ENCODE measurements around the gene ZNF408.
"Not testable (repeated sequence)": the region's sequence is repeated elsewhere in the genome, so short reads cannot be mapped to it uniquely, and the experiment has no call there.

ZNF408 gene

DNA sequence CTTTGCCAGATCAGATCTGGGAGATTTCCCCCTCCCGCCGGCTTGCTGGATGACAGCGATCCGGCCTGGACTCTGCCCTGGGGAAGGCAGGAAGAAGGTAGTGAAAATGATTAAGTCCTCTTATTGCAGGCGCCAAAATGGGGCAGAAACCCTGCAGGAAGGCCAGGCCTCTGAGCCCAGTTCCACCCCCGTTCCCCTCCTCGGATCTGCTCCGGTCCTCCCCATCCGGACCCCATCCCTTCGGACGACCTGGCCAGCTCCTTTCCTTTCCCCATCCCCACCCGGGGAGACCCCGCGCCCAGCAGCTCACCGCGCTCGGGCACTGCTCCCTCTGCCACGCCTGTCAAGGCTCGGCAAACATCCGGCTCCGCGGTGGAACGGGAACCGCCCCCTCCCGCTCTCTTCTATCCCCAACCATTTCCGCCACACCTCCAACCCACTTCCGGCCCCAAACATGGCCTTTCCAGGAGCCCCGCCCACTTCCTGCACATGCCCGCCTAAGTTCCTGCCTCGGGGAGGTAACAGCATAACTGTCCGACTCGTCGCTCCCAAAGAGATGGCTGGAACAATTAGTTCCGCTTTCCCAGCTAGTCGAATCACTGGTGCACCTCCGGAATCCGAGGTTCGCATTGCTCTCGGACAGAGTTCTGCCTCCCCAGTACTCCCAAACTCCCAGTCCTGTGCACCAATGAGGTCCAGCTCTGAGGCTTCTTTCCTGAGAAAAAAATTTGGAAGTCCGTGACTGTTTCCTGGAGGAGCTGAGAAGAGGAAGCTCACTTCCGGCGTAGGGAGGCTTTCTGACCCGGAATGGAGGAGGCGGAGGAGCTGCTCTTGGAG, at the start of gene ZNF408, which contains the start of gene ARHGAP1:
ZNF408 (plus strand) TSS at position 791 of the 837 bp plus-strand sequence; CDS start at position 808, 17 bp downstream.
ARHGAP1 (minus strand) TSS at position 379 of the 837 bp plus-strand sequence. CDS start 4,512 bp downstream, outside the sequence.
- peaks cover 37% of the 10 kb centered on the region for H3K4me1 Mint-ChIP-seq (ENCODE audit: low read depth)
- peaks cover 36% of the 10 kb centered on the region for H3K36me3 Mint-ChIP-seq (ENCODE audit: low read depth)
- no peaks in the 10 kb centered on the region for H3K27me3 Mint-ChIP-seq
- H3K27ac Mint-ChIP-seq = peak within 1 kb of the TSS; percentile 99
- H3K4me3 Mint-ChIP-seq = peak within 1 kb of the TSS; percentile 95
- H3K9me3 Mint-ChIP-seq = no peaks in the 10 kb centered on the region

- H3K4me3 Mint-ChIP-seq = no peak overlapping the region
- no peak overlapping the region for H3K27ac Mint-ChIP-seq
These were observed 45.2 kb upstream of the ZNF408 start for GRCh38 chr11:46655631-46656030.

DNA sequence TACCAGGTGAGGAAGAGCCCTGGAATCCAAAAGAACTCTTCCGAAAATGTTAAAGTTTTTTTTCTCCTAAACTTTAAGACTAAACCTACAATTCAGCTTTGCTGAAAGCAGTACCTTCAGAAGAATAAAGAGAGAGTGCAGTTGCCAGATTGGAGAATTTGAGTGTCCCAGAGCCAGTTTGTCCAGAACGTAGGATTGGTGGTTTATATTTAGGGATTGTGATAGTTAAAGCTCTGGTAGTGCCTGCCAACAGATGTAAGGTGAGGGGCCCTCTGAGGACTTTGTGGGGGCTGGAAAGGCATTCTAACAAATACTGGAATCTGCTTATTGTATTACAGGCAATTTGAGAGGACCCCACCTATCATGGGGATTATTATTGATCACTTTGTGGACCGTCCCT, 43.6 kb upstream of the ZNF408 start:
- H3K9me3 Mint-ChIP-seq = no peaks in the 10 kb centered on the region
- peaks cover 39% of the 10 kb centered on the region for H3K36me3 Mint-ChIP-seq (ENCODE audit: low read depth)
- no peak overlapping the region for H3K27ac Mint-ChIP-seq

More at GRCh38 chr11:46655631-46656030, 45.2 kb upstream of the ZNF408 start:
- peaks cover 44% of the 10 kb centered on the region for H3K36me3 Mint-ChIP-seq (ENCODE audit: low read depth)
- no peaks in the 10 kb centered on the region for H3K27me3 Mint-ChIP-seq
- no peaks in the 10 kb centered on the region for H3K9me3 Mint-ChIP-seq
- H3K4me1 Mint-ChIP-seq (ENCODE audit: low read depth) = no peaks in the 10 kb centered on the region

GRCh38 chr11:46658259-46658658, 42.6 kb upstream of the ZNF408 start:
- no peaks in the 10 kb centered on the region for H3K4me1 Mint-ChIP-seq (ENCODE audit: low read depth)
- H3K36me3 Mint-ChIP-seq (ENCODE audit: low read depth) = peaks cover 41% of the 10 kb centered on the region
- no peak overlapping the region for H3K4me3 Mint-ChIP-seq
- no peaks in the 10 kb centered on the region for H3K27me3 Mint-ChIP-seq
- H3K9me3 Mint-ChIP-seq = no peaks in the 10 kb centered on the region
- no peak overlapping the region for H3K27ac Mint-ChIP-seq

More for the DNA sequence above, 43.6 kb upstream of the ZNF408 start:
- H3K4me1 Mint-ChIP-seq (ENCODE audit: low read depth) = no peaks in the 10 kb centered on the region
- no peaks in the 10 kb centered on the region for H3K27me3 Mint-ChIP-seq
- H3K4me3 Mint-ChIP-seq = no peak overlapping the region

- Mint-ChIP-seq H3K27ac (no peak overlapping the region), H3K4me1 (ENCODE audit: low read depth) (no peaks in the 10 kb centered on the region), H3K9me3 (no peaks in the 10 kb centered on the region), H3K27me3 (no peaks in the 10 kb centered on the region), H3K4me3 (no peak overlapping the region), H3K36me3 (ENCODE audit: low read depth) (peaks cover 50% of the 10 kb centered on the region)
These were observed 40.9 kb upstream of the ZNF408 start for GRCh38 chr11:46659908-46660307.

DNA sequence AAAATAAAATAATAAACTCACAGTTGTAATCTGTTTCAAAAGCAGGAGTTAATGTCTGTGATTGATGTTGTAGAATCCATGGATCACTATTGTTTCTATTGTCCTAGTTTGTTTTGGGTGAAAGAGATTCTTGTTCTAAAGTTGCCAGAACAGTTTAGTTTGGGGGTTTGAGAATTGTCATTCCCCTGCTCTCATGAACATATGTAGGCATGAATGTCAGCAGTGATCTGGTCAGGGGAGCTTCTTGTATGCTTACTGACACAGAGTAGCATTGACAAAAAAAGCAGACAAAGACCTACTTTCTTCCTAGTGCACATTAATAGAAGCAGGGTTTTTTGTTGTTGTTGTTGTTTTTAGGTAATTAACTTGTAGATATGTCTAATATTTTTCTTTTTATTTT, 39.0 kb upstream of the ZNF408 start:
- Mint-ChIP-seq H3K36me3 (ENCODE audit: low read depth) (peaks cover 52% of the 10 kb centered on the region), H3K27me3 (no peaks in the 10 kb centered on the region), H3K9me3 (no peaks in the 10 kb centered on the region), H3K4me3 (no peak overlapping the region), H3K4me1 (ENCODE audit: low read depth) (no peaks in the 10 kb centered on the region), H3K27ac (no peak overlapping the region)

DNA sequence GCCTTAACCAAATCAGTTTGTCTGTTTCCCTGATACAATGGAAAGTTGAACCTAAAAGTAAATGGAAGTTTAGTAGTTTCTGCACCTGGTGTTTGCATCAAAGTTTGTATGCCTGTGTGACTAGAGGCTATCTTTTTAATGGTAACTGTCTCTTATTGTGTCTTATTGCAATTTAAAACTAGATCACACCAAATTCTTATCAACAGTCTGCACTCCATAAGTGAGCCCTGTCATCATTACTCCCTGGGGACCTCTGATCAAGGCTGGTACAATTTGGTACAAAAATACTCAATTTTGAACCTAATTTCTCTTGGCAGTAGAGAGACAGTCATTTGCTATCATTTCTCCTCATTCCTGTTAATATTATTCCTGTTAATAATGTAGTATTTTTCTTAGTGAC, 38.5 kb upstream of the ZNF408 start:
- Mint-ChIP-seq H3K27me3 (no peaks in the 10 kb centered on the region), H3K36me3 (ENCODE audit: low read depth) (peaks cover 51% of the 10 kb centered on the region), H3K4me1 (ENCODE audit: low read depth) (no peaks in the 10 kb centered on the region), H3K27ac (no peak overlapping the region), H3K9me3 (no peaks in the 10 kb centered on the region), H3K4me3 (no peak overlapping the region)

- no peaks in the 10 kb centered on the region for H3K27me3 Mint-ChIP-seq
- H3K27ac Mint-ChIP-seq = peak overlapping the region; percentile 36
- H3K36me3 Mint-ChIP-seq (ENCODE audit: low read depth) = peaks cover 50% of the 10 kb centered on the region
- H3K9me3 Mint-ChIP-seq = no peaks in the 10 kb centered on the region
- no peaks in the 10 kb centered on the region for H3K4me1 Mint-ChIP-seq (ENCODE audit: low read depth)
- no peak overlapping the region for H3K4me3 Mint-ChIP-seq
These were observed 37.4 kb upstream of the ZNF408 start for GRCh38 chr11:46663277-46663940.

- Mint-ChIP-seq H3K27ac (no peak overlapping the region), H3K9me3 (no peaks in the 10 kb centered on the region), H3K36me3 (ENCODE audit: low read depth) (peaks cover 50% of the 10 kb centered on the region), H3K27me3 (no peaks in the 10 kb centered on the region), H3K4me3 (no peak overlapping the region), H3K4me1 (ENCODE audit: low read depth) (peaks cover 3% of the 10 kb centered on the region)
These were observed 36.2 kb upstream of the ZNF408 start for GRCh38 chr11:46664612-46665011.

GRCh38 chr11:46665356-46665755, 35.5 kb upstream of the ZNF408 start:
- Mint-ChIP-seq H3K9me3 (no peaks in the 10 kb centered on the region), H3K36me3 (ENCODE audit: low read depth) (peaks cover 48% of the 10 kb centered on the region)

DNA sequence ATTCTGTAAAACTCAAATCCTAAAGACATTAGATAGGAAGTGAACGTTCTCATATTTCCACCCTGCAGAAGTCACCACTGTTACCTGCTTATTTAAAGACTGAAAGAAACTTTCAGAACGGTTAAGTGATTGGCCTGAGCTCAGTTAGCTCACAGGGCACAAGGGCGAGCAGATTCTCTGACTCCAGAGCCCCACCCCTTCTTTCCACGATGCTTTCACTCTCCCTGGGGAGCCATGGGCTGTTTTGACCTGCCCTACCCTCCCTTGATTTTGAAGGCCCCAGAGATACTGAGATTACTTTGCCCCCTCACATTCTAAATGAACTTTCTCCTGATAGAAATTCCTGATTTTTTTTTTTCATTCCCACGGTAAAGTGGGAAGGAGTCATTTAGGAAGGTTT, 34.3 kb upstream of the ZNF408 start:
- Mint-ChIP-seq H3K9me3 (no peaks in the 10 kb centered on the region), H3K27ac (no peak overlapping the region), H3K4me1 (ENCODE audit: low read depth) (peaks cover 19% of the 10 kb centered on the region), H3K27me3 (no peaks in the 10 kb centered on the region), H3K4me3 (no peak overlapping the region), H3K36me3 (ENCODE audit: low read depth) (peaks cover 53% of the 10 kb centered on the region)

More at GRCh38 chr11:46665356-46665755, 35.5 kb upstream of the ZNF408 start:
- Mint-ChIP-seq H3K27ac (no peak overlapping the region), H3K4me3 (no peak overlapping the region), H3K4me1 (ENCODE audit: low read depth) (peaks cover 9% of the 10 kb centered on the region), H3K27me3 (no peaks in the 10 kb centered on the region)

DNA sequence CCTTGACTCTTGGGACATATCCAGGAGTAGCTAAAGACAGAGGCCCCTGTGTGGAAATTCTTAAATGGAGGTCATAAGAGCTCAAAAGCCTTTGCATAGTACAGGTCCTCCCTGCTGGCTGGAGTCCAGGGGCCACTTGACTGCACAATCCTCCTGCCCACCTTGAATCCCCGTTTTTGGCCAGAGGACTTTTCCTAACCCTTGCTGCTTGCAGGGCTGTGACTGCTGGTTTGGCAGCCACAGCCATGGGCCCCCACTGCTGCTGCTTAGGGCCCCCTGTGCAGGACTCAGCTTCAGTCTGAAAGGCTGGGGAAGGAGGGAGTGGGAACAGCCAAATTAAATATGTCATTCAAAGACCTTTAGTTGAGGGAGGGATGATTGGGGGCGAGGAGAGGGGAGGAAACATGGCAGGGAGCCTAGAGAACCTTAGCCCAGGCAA, 33.8 kb upstream of the ZNF408 start:
- no peak overlapping the region for H3K4me3 Mint-ChIP-seq
- no peaks in the 10 kb centered on the region for H3K27me3 Mint-ChIP-seq
- H3K9me3 Mint-ChIP-seq = no peaks in the 10 kb centered on the region
- peaks cover 58% of the 10 kb centered on the region for H3K36me3 Mint-ChIP-seq (ENCODE audit: low read depth)
- peaks cover 25% of the 10 kb centered on the region for H3K4me1 Mint-ChIP-seq (ENCODE audit: low read depth)
- peak overlapping the region; percentile 48 for H3K27ac Mint-ChIP-seq

DNA sequence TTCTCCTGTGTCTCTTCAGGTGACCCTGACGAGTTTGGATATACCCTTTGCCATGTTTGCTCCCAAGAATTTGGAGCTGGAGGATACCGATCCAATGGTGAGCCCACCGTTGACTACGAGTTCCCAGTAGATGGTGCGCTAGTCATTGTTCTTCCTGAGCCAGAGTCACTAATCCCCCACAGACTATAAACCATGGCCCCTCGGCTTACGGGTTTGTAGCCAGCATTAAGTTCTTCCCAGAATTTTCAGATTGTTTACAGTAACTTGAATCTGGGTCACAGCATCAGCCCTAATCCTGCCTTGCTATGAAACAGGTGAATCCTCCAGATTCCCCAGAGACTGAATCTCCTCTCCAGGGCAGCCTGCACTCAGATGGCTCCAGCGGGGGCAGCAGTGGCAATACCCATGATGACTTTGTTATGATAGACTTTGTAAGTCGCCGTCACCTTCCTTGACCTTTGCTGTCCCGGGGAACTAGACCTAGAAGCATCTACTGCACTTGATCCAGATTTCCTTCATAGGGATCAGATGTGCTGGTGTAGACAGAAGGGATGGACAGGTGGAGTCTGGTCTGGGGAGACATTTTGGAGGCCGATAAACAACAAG, 32.2 kb upstream of the ZNF408 start:
- Mint-ChIP-seq H3K27ac (no peak overlapping the region), H3K9me3 (no peaks in the 10 kb centered on the region), H3K27me3 (no peaks in the 10 kb centered on the region), H3K4me3 (no peak overlapping the region), H3K36me3 (ENCODE audit: low read depth) (peaks cover 55% of the 10 kb centered on the region), H3K4me1 (ENCODE audit: low read depth) (peaks cover 35% of the 10 kb centered on the region)

GRCh38 chr11:46669711-46670139, 31.1 kb upstream of the ZNF408 start:
- H3K4me1 Mint-ChIP-seq (ENCODE audit: low read depth) = peaks cover 46% of the 10 kb centered on the region
- no peak overlapping the region for H3K4me3 Mint-ChIP-seq
- no peak overlapping the region for H3K27ac Mint-ChIP-seq
- no peaks in the 10 kb centered on the region for H3K9me3 Mint-ChIP-seq
- no peaks in the 10 kb centered on the region for H3K27me3 Mint-ChIP-seq
- peaks cover 51% of the 10 kb centered on the region for H3K36me3 Mint-ChIP-seq (ENCODE audit: low read depth)

GRCh38 chr11:46670521-46670920, 30.3 kb upstream of the ZNF408 start:
- H3K4me3 Mint-ChIP-seq, H3K9me3 Mint-ChIP-seq, H3K27me3 Mint-ChIP-seq: not testable (repeated sequence)
- Mint-ChIP-seq H3K27ac (peak overlapping the region; percentile 58), H3K4me1 (ENCODE audit: low read depth) (peaks cover 54% of the 10 kb centered on the region), H3K36me3 (ENCODE audit: low read depth) (peaks cover 44% of the 10 kb centered on the region)

All from stimulated activated naive CD8-positive, alpha-beta T cell treated with anti-CD3 and anti-CD28 coated beads, Interleukin-15, Interleukin-2, amounts not matched to agents 100 ng/mL and 50 ng/mL, for 24 hours (primary cell).